IMR-90 (cell line): ENCODE results near the gene OPTC. TPM values are rescaled to one million over a fixed set of nuclear protein-coding genes. Genes with fewer than 3 reads are reported as not detected.

Source experiments
- ATAC-seq: fragments of 200-7000 bp; cut with Tn5 transposase; 2 replicates; pipeline ENCODE4 v1.9.1; 2020; ENCODE audit warnings: low read depth, mild to moderate bottlenecking, moderate library complexity
- BruUV-seq: library from RNA; stranded (reverse); fragments of 400-500 nt; replicated peaks from 2 replicates; lab custom pipeline; 2021; lab: Mats Ljungman, UMichigan
- CTCF ChIA-PET: fragments of 300-600 bp; formaldehyde crosslinking; extraction: SDS; loops from one replicate; lab custom pipeline; 2021; ENCODE audit warnings: antibody characterized with exemption; lab: Yijun Ruan, JAX
- POLR2A ChIA-PET: fragments of 300-600 bp; sonication (Branson Sonifier 250); formaldehyde crosslinking; loops from one replicate; lab custom pipeline; 2022; ENCODE audit warnings: antibody characterized with exemption; ENCODE audit not compliant: unreplicated experiment; lab: Charles Lee
- DNase-seq: peaks from one replicate; pipeline ENCODE4 v3.0.0; 2013
- H2AFZ ChIP-seq: replicated peaks from 2 replicates; pipeline ENCODE3; 2013; ENCODE audit warnings: low read length, mild to moderate bottlenecking; ENCODE audit not compliant: poor library complexity
- H2AK5ac ChIP-seq: 2 replicates; pipeline ENCODE4 v1.6.1; 2013; ENCODE audit warnings: low read depth, low read length, inconsistent platforms
- H2AK9ac ChIP-seq: replicated peaks from 2 replicates; pipeline ENCODE3; 2013; ENCODE audit warnings: mild to moderate bottlenecking, low read depth, low read length, moderate library complexity; ENCODE audit not compliant: poor library complexity
- H2BK120ac ChIP-seq: 2 replicates; pipeline ENCODE4 v1.6.1; 2013; ENCODE audit warnings: low read depth, low read length, inconsistent platforms
- H2BK15ac ChIP-seq: 3 replicates; pipeline ENCODE4 v1.6.1; 2013; ENCODE audit warnings: low read depth, low read length, inconsistent platforms
- H2BK20ac ChIP-seq: 2 replicates; pipeline ENCODE4 v1.6.1; 2013; ENCODE audit warnings: low read depth, mild to moderate bottlenecking, inconsistent platforms, low read length, moderate library complexity
- H2BK5ac ChIP-seq: 2 replicates; pipeline ENCODE4 v1.6.1; 2013; ENCODE audit warnings: mild to moderate bottlenecking, low read depth, low read length, inconsistent platforms; ENCODE audit not compliant: poor library complexity, severe bottlenecking
- H3K14ac ChIP-seq: replicated peaks from 2 replicates; pipeline ENCODE4 v1.6.1; 2013; ENCODE audit warnings: low read depth, low read length, inconsistent platforms
- H3K18ac ChIP-seq: 2 replicates; pipeline ENCODE4 v1.6.1; 2013; ENCODE audit warnings: low read depth, low read length, control low read depth
- H3K23ac ChIP-seq: 2 replicates; pipeline ENCODE4 v1.6.1; 2013; ENCODE audit warnings: low read depth, low read length, inconsistent platforms
- H3K27ac ChIP-seq: 2 replicates; pipeline ENCODE4 v1.5.1; 2013; ENCODE audit warnings: mild to moderate bottlenecking, control low read depth, low read length; ENCODE audit not compliant: insufficient read depth
- H3K27me3 ChIP-seq: 2 replicates; pipeline ENCODE4 v1.6.1; 2013; ENCODE audit warnings: low read length; ENCODE audit not compliant: control insufficient read depth, insufficient read depth
- H3K36me3 ChIP-seq: 2 replicates; pipeline ENCODE4 v1.6.1; 2013; ENCODE audit warnings: low read length, mixed read lengths; ENCODE audit not compliant: control insufficient read depth, insufficient read depth
- H3K4ac ChIP-seq: 2 replicates; pipeline ENCODE4 v1.6.1; 2013; ENCODE audit warnings: low read depth, low read length, inconsistent platforms
- H3K4me1 ChIP-seq: 2 replicates; pipeline ENCODE4 v1.6.1; 2013; ENCODE audit warnings: low read length, mixed read lengths; ENCODE audit not compliant: control insufficient read depth, insufficient read depth
- H3K4me2 ChIP-seq: 2 replicates; pipeline ENCODE4 v1.6.1; 2013; ENCODE audit warnings: low read depth, mild to moderate bottlenecking, control low read depth, low read length, moderate library complexity
- H3K4me3 ChIP-seq: 2 replicates; pipeline ENCODE4 v1.5.1; 2013; ENCODE audit warnings: low read depth, mild to moderate bottlenecking, control low read depth, low read length, moderate library complexity; ENCODE audit not compliant: insufficient read depth
- H3K56ac ChIP-seq: 2 replicates; pipeline ENCODE4 v1.6.1; 2013; ENCODE audit warnings: low read length, inconsistent platforms; ENCODE audit not compliant: insufficient read depth; ENCODE audit errors: extremely low read depth
- H3K79me1 ChIP-seq, 2 experiments: 2 replicates each; pipeline ENCODE4 v1.6.1; 2013; ENCODE audit warnings: low read length in 2 of 2, inconsistent platforms in 1 of 2, low read depth in 1 of 2
- H3K9ac ChIP-seq: 2 replicates; pipeline ENCODE4 v1.6.1; 2013; ENCODE audit warnings: low read depth, low read length, control low read depth
- H3K9me1 ChIP-seq: 2 replicates; pipeline ENCODE4 v1.6.1; 2013; ENCODE audit warnings: low read length, inconsistent platforms; ENCODE audit not compliant: insufficient read depth
- H3K9me3 ChIP-seq: 2 replicates; pipeline ENCODE4 v1.6.1; 2013; ENCODE audit warnings: low read length; ENCODE audit not compliant: control insufficient read depth, insufficient read depth
- H4K20me1 ChIP-seq: 2 replicates; pipeline ENCODE4 v1.6.1; 2013; ENCODE audit warnings: low read length, inconsistent platforms; ENCODE audit not compliant: insufficient read depth
- H4K5ac ChIP-seq: 2 replicates; pipeline ENCODE4 v1.6.1; 2013; ENCODE audit warnings: mild to moderate bottlenecking, low read depth, low read length, control low read depth
- H4K8ac ChIP-seq, 2 experiments: 2 replicates each; pipeline ENCODE4 v1.6.1; 2013; ENCODE audit warnings: low read depth in 2 of 2, low read length in 2 of 2, control low read depth in 1 of 2, inconsistent platforms in 1 of 2
- H4K91ac ChIP-seq: 2 replicates; pipeline ENCODE4 v1.6.1; 2013; ENCODE audit warnings: low read depth, low read length, inconsistent platforms; ENCODE audit not compliant: insufficient read depth
- CEBPB ChIP-seq: IDR thresholded peaks from 2 replicates; pipeline ENCODE4 v1.6.1; 2012; ENCODE audit warnings: low read depth, low read length, improper control_type of control experiment
- CHD1 ChIP-seq: IDR thresholded peaks from 2 replicates; pipeline ENCODE4 v1.6.1; 2012; ENCODE audit warnings: low read depth, low read length, improper control_type of control experiment
- MAZ ChIP-seq: IDR thresholded peaks from 2 replicates; pipeline ENCODE4 v1.6.1; 2012; ENCODE audit warnings: low read depth, mild to moderate bottlenecking, low read length, improper control_type of control experiment, moderate library complexity, borderline replicate concordance
- POLR2A ChIP-seq: IDR thresholded peaks from 2 replicates; pipeline ENCODE4 v1.6.1; 2012; ENCODE audit warnings: mild to moderate bottlenecking, low read depth, low read length
- RCOR1 ChIP-seq: IDR thresholded peaks from 2 replicates; pipeline ENCODE4 v1.6.1; 2012; ENCODE audit warnings: mild to moderate bottlenecking, low read length, improper control_type of control experiment; ENCODE audit not compliant: insufficient replicate concordance
- RFX5 ChIP-seq: IDR thresholded peaks from 2 replicates; pipeline ENCODE4 v1.8.0; 2012; ENCODE audit warnings: low read depth, mild to moderate bottlenecking, low read length, moderate library complexity
- WGBS, 2 experiments: methylation state at CpG; one replicate each; pipeline versions ENCODE4 v1.1.5 to v1.1.7; 2013; ENCODE audit warnings: missing lambda C conversion rate in 2 of 2; ENCODE audit not compliant: insufficient read length in 1 of 2; ENCODE audit errors: extremely low coverage in 2 of 2; 5-methylcytosine and 5-hydroxymethylcytosine counted together
- dilution Hi-C: fragments of 300-500 bp; cut with HindIII; formaldehyde crosslinking; loops from one replicate; pipeline ENCODE4 v1.14.3; 2018; ENCODE audit warnings: low sequenced_read_pairs; ENCODE audit not compliant: unreplicated experiment
- in situ Hi-C: fragments of 300-500 bp; cut with MboI; formaldehyde crosslinking; loops from 3 replicates; pipeline ENCODE4 v1.14.3; 2019; ENCODE audit warnings: low sequenced_read_pairs, inconsistent platforms, mixed read lengths
- intact Hi-C: fragments of 100-400 bp; cut with micrococcal nuclease; formaldehyde crosslinking; loops from 2 replicates; pipeline ENCODE4 v1.10.0; 2022
- polyA plus RNA-seq, 3 experiments: library from polyadenylated mRNA; depleted of rRNA; stranded (reverse); fragments of >200 nt; gene quantifications; 2 replicates each; pipeline ENCODE4 v1.2.3, GENCODE V29; 2012; ENCODE audit warnings: low replicate concordance in 1 of 3
- total RNA-seq: library from RNA; depleted of rRNA; stranded (reverse); fragments of >200 nt; gene quantifications from 2 replicates; pipeline ENCODE4 v1.2.3, GENCODE V29; 2012
- TF ChIP-seq, protein P1 (sequence below): conservative IDR thresholded peaks from 2 replicates; pipeline ENCODE4 v1.5.1; 2012; ENCODE audit warnings: mild to moderate bottlenecking, low read depth, low read length, improper control_type of control experiment

OPTC gene
- total and polyA plus RNA-seq, 2 of the 4 experiments (the other 2 are of a cell fraction) = not detected

DNA sequence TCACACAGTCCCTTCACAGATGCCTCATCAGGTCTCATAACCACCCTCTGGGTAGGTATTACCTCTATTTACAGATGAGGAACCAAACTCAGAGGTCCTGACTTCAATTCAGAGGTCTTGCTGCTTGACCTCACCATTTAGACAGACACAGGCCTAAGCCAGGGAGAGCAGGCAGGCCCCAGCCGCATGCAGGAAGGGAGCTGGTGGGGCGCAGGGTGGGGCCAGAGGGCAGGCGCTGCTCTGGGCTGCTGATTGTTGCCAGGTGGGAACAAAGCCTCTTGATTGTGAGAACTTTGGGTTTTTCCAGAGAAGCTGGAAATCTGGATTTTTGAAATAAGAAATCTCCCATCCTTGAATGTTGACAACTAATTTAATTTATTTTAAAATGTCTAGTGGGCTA, 38.2 kb upstream of the OPTC start:
- H3K14ac ChIP-seq = no peak overlapping the region
- no peak overlapping the region for H3K56ac ChIP-seq
- no peak overlapping the region for H2BK5ac ChIP-seq
- no peaks in the 10 kb centered on the region for H4K20me1 ChIP-seq
- H2BK120ac ChIP-seq = no peak overlapping the region
- H3K4me2 ChIP-seq = no peak overlapping the region
- H3K79me1 ChIP-seq = no peaks in the 10 kb centered on the region
- H4K91ac ChIP-seq = no peak overlapping the region
- H4K5ac ChIP-seq = no peak overlapping the region
- no CpG with 5 or more reads among the region's 3 CpGs for WGBS, 2 experiments
- no peaks in the 10 kb centered on the region for H3K36me3 ChIP-seq
- no peak overlapping the region for H3K4ac ChIP-seq
- H3K27me3 ChIP-seq = peaks cover 31% of the 10 kb centered on the region
- TF ChIP-seq RFX5 = no peak
- TF ChIP-seq MAZ = no peak
- no peak for TF ChIP-seq CHD1
- TF ChIP-seq, protein P1, sequence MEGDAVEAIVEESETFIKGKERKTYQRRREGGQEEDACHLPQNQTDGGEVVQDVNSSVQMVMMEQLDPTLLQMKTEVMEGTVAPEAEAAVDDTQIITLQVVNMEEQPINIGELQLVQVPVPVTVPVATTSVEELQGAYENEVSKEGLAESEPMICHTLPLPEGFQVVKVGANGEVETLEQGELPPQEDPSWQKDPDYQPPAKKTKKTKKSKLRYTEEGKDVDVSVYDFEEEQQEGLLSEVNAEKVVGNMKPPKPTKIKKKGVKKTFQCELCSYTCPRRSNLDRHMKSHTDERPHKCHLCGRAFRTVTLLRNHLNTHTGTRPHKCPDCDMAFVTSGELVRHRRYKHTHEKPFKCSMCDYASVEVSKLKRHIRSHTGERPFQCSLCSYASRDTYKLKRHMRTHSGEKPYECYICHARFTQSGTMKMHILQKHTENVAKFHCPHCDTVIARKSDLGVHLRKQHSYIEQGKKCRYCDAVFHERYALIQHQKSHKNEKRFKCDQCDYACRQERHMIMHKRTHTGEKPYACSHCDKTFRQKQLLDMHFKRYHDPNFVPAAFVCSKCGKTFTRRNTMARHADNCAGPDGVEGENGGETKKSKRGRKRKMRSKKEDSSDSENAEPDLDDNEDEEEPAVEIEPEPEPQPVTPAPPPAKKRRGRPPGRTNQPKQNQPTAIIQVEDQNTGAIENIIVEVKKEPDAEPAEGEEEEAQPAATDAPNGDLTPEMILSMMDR = no peak
- no peak for TF ChIP-seq CEBPB
- no peak for TF ChIP-seq POLR2A
- no peak for TF ChIP-seq RCOR1
- H3K23ac ChIP-seq = no peak overlapping the region
- H3K4me3 ChIP-seq = no peak overlapping the region
- dilution Hi-C loops = no loop called here
- no peak overlapping the region for H3K9ac ChIP-seq
- no peak overlapping the region for H2AK5ac ChIP-seq
- H2BK15ac ChIP-seq = no peak overlapping the region
- no peak overlapping the region for H3K18ac ChIP-seq
- intact Hi-C loops = no loop called here
- H3K9me3 ChIP-seq = no peaks in the 10 kb centered on the region
- ATAC-seq (no peak), DNase-seq (no peak)
- no peak overlapping the region for H2AK9ac ChIP-seq
- H4K8ac ChIP-seq = no peak overlapping the region
- H3K27ac ChIP-seq = no peak overlapping the region
- H3K4me1 ChIP-seq = no peaks in the 10 kb centered on the region
- in situ Hi-C loops = no loop called here
- CTCF ChIA-PET = no interaction called here
- BruUV-seq = no TSS peak
- H3K9me1 ChIP-seq = no peaks in the 10 kb centered on the region
- H2AFZ ChIP-seq = no peak overlapping the region
- H2BK20ac ChIP-seq = no peak overlapping the region
- POLR2A ChIA-PET = no interaction called here
